Suprapubic skin (tissue), 4 donors: Measurements from ENCODE around the gene PPP2R1B.

Experiments used
- CTCF ChIP-seq, 2 donors: fragments of 200-600 bp in 1 of 2; fragments of 450-650 bp in 1 of 2; sonication (generic) in 1 of 2; IDR thresholded peaks; one replicate each; pipeline ENCODE4 v1.5.1; 2016 to 2019; ENCODE audit warnings: antibody characterized with exemption in 2 of 2, mild to moderate bottlenecking in 1 of 2, moderate library complexity in 1 of 2
- EP300 ChIP-seq: sonication (generic); formaldehyde crosslinking; IDR thresholded peaks from one replicate; pipeline ENCODE4 v1.6.1; 2017; ENCODE audit warnings: antibody characterized with exemption
- POLR2A ChIP-seq, 2 donors: fragments of 450-650 bp; IDR thresholded peaks; one replicate each; pipeline ENCODE4 v1.6.1; 2017; ENCODE audit warnings: antibody characterized with exemption in 2 of 2, mild to moderate bottlenecking in 2 of 2, moderate library complexity in 2 of 2
- POLR2AphosphoS5 ChIP-seq, 3 donors: sonication (generic); formaldehyde crosslinking; IDR thresholded peaks; one replicate each; pipeline ENCODE4 v1.6.1; 2017; ENCODE audit warnings: antibody characterized with exemption in 3 of 3

- TF ChIP-seq POLR2AphosphoS5 (IDR thresholded peaks at IDR 0.05) (no peak), POLR2A (IDR thresholded peaks at IDR 0.05) (no peak), CTCF (IDR thresholded peaks at IDR 0.05) (no peak), EP300 (no peak)
These were observed 27.7 kb upstream of the PPP2R1B start for GRCh38 chr11:111793863-111794262.
